SKM-1 (cell line): ENCODE results near the gene NEAT1.

Experiments used
- DNase-seq: peaks from one replicate; lab custom pipeline; 2025; ENCODE audit not compliant: unreplicated experiment; lab: John Stamatoyannopoulos, UW

Gene NEAT1

DNA sequence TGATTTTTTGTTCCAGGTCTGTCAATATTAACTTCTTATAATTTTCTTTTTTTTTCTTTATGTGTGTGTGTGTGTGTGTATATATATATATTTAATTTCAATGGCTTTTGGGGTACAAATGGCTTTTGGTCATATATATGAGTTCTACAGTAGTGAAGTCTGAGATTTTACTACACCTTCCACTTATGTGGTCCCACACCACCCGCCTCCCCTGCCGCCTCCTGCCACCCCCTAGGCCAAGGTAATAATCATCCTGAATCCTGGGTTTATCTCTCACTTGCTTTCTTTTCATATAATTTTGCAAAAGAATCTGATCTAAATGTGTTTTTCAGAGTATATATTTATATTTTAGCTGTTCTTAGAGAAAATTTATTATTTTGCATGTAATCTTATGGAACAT is 11.1 kb downstream of the NEAT1 start:
- no peak for DNase-seq

DNA sequence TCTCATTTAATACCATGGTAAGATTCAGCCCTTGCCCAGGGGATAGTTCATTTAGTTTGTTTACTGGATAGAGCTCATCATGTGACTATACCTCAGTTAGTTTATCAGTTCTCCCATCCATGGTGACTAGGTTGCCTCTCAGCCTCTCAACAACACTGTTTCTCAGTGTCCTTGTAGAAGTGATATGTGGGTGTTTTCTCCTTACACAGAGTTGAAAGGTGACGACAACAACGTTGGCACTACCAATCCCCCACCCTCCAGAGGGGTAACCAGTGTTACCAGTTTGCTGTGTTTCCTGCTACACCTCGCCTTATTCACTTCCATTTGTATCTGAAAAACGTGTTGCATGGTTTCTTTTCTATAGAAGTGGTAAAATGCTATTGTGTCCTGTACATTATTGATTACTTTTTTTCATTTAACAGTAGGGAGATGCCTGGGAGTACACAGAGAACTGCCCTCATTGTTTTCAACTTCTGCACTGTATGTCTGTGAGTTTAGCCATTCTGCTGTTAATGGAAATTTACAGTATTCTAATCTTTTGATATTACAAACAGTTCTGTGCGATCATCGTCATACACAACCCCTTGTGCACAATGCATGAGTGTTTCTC is 11.6 kb downstream of the NEAT1 start:
- no peak for DNase-seq

DNA sequence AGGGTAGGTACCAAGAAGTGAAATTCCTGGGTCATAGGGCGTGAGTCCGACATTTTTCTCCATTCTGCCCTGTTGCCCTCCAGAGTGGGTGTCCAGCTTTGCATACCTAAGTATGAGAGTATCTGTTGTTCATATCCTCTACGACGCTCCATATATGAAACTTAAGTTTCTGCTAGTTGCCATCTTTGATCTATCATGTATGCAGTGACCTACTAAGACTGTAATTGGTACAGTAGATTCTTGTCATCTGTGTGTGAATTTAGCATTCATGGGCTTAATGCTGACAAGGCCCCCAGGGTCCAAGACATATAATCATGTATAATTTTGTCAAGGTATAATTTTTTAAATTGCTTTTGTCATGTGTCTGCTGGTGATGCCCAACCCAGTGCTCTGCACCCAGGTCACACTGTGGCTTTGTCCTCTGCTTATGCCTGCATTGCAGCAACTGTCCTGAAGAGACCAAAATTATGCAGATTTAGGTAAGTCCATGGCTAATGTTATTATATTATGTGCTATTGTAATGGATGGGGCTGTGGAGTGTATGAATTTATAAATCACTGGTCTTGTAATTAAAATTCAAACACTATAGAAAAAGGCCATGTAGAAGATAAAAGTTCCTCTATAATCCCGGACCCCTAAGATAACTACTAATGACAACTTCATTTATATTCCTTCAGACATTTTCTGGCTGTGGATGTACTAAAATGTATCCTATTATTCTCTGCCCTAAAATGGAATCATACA is 12.2 kb downstream of the NEAT1 start:
- no peak for DNase-seq

DNA sequence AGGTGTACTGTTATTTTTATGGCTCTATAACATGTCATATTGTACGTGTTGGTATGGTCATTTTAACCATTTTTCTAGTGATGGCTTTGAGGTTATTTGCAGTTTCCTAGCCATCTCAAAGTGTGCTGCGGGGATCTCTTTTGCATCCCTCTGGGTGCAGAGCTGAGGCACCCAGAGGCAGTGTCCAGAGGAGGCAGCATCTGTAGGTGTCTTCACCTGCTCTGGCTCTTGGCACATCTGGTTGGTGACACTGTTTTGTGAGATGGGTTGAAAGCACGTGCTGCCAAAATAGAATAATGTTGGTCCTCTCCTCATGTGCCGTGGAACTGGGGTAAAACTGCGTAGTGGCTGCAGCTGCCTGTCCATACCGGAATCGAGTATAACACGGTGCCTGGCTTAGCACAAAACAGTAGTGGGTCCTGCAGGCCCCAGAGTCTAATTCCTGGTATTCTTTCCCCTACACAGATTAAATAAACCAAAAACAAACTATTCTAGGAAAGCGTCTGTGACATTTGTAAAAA is 12.9 kb downstream of the NEAT1 start:
- no peak for DNase-seq

DNA sequence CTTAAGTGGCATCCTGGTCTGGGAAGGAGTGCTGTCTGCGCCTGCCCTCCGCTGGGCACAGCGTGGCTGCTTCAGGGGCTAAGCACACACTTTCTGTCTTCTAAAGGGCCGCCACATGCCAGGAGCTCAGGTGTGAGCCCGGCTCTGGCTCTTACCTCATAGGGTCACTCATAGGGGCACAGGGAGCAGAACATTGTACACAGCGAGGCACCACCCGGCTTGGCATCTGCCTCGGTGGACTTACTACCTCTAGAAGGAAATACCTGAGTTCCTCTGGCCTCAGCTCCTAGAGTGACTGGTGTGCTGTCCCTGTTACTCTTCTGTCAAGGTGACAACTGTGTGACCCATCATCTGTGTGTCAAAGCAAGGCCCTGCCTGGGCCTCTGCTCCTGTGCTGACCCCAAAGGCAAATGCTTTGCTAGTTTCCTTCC is 13.4 kb downstream of the NEAT1 start:
- DNase-seq, result no peak

DNA sequence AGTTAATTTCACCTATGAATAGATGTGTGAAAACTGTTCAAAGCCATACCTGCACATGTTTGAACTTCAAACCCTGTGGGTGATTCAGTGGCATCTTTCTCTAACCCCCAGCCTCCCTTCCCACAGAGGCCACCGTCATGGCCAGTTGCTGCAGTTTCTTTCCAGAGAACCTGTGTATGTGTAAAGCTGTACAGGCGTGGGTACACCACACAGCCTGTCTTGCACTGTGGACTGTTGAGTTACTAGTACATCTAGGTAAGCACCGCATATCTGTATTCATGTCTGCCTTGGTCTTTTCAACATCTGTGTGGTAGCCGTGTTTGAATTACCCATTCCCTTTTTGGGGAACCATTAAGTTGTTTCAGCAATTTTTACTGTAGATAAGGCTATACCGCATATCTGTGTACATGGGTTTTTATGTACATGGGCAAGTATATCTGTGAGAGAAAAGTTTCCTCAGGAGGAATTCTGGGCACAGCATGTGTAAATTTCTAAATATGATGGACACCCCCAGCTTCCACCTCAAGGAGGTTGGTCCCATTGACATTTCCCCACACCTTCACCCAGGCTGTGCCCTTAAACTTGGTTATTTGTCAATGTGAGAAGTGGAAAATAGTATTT is 13.9 kb downstream of the NEAT1 start:
- no peak for DNase-seq

DNA sequence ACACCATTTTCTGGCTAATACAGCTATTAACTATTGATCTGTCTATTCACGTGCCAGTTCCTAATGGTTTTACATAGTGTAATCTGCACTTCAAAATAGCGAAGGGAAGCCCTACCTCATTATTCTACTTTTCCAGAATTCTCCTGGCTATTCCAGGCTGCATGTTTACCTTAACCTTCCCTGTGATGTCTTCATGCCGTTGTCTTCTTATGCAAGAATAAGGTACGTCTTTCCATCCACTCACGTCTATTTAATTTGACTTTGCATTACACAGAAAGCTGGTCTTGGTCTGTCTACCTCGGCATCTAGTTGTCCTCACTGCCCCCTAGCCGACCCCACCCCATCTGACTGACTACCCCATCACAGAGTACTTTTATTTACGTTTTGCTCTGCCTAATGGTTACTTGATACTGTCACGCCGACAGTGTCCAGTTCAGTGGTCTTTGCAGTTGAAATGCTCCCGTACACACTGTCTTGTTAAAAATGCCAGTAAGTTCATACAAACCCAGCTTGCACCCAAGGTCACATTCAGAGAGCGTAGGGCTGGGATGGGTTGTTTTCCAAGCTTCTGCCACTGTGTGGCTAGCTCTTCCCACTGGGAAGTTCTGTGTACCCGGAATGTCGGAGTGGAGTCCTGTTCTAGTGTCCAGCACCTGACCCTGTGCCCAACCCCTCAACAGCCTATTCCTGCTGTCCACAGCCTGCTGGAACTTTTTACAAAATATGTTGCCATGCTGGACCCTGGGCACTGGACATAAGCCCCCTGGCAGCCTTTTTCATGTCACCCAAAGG is 15.0 kb downstream of the NEAT1 start:
- no peak for DNase-seq

DNA sequence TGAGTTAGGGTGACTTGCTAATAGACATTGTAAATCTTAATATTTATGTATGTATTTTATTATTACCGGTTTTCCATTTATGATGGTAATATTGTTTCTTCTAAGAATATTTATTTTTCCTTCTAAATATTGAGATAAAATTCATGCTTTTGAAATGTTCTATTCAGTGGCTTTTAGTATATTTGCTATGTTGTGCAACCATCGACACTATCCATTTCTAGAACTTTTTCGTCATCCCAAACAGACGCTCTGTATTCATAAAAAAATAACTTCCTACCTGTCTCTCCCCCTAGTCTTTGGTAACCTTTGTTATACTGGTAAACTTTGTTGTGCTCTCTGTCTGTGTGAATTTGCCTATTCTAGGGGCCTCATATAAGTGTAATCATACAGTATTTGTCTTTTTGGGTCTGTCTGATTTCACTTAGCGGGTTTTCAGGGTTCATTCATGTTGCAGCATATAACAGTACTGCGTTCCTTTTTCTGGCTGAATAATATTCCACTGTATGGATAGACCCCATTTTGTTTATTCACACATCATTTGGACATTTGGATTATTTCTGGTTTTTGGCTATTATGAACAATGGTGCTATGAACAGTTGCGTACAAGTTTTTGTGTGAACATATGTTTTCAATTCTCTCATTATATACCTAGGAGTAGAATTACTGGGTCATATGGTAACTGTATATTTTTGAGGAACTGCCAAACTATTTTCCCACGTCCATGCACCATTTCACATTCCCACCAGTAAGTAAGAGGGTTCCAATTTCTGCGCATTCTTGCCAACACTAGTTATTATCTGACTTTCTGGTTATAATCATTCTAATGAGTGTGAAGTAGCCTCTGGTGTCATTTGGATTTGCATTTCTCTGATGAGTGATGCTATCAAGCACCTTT is 15.9 kb downstream of the NEAT1 start:
- no peak for DNase-seq

DNA sequence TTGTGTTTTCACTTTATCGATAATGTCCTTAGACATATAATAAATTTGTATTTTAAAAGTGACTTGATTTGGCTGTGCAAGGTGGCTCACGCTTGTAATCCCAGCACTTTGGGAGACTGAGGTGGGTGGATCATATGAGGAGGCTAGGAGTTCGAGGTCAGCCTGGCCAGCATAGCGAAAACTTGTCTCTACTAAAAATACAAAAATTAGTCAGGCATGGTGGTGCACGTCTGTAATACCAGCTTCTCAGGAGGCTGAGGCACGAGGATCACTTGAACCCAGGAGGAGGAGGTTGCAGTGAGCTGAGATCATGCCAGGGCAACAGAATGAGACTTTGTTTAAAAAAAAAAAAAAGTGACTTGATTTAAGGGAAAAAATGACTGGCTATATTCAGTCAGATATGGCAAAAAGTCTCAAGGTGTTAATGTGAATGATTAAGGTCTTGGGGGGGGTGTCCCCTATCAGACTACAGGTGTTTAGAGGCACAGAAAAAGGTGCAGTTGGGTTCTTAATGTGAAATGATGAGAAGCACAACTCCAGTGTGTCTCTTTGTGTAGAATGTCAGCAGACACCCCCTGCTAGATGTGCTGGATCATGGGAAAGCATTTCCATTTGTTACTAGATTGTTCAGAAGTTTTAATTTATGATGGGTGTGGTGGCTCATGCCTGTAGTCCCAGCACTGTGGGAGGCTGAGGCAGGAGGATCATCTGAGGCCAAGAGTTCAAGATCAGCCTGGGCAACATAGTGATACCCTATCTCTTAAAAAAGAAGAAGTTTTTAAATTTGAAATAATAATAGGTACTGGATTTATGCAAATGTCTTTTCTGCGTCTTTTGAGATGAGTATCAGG is 17.0 kb downstream of the NEAT1 start:
- DNase-seq, result no peak

DNA sequence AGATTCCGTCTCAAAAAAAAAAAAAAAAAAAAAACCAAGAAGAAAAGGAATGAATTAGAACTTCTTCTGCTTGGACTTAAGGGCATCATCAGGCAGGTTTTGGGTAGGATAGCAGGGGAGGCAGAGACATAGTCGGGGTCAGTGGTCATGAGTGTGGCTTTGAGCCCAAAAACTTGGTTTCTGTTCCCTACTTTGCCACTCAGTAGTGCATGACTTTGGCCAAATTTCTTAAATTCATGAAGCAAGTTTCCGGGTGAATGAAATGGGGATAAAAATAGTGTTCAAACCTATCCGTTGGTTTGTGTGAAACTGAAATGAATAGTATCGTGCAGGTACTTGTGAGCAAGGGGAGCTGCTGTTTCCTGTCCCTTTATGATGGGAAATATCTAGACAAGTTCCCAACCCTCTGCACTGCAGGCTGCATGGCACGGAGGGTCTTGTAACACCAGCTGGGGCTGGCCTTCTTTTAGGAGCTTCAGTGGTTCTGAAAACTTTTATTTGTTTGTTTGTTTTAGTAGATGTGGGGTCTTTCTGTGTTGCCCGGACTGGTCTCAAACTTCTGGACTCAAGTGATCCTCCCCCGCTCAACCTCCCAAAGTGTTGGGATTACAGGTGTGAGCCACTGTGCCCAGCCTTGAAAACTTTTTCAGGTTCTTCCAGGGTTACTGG is 18.4 kb downstream of the NEAT1 start:
- peak; percentile 51 for DNase-seq

DNA sequence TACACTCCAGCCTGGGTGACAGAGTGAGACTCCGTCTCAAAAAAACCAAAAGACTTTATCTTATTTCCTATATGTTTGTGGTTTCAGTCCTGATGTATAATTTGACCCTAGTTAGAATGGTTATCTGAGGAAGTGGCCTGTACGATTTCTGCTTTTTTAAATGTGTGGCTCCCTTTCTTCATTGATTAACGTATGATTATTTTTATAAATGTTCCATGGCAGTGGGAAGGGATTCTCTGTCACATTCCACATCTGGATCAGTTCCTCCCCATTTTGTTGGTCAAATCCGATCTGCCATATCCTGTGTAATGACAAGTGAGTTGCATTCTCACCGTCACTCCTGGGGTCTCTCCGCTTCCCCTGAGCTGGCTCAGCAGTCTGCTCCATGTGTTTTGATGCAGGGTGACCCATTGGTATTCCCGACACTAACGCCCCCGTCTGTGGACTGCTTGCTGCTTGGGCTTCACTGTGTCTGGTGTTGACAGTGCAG is 20.3 kb downstream of the NEAT1 start:
- no peak for DNase-seq

DNA sequence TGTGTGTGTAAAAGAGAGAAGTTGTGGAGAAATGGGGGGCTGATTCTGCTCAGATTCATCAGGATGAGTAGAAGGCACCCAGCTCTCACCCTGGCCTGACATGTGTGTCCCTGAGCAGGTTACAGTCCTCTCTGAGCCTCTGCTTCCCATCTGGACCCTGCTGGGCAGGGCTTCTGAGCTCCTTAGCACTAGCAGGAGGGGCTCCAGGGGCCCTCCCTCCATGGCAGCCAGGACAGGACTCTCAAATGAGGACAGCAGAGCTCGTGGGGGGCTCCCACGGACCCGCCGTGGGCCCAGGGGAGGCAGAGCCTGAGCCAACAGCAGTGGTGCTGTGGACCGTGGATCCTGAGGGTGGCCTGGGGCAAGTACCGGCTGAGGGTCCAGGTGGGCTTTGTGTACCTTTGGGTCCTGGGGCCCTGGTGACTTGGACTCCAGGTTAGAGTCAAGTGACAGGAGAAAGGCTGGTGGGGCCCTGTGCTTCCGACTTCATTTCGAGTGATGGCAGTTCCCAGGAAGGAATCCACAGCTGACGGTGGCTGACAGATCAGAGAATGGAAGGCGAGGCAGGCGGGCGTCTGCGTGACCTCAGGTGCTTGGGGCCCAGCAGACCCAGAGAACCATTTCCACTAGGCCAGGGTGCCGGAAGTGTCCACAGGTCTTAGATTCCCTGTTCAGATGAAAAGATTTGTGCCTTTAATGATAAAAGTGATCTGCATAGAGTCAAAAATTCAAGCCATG is 21.9 kb downstream of the NEAT1 start:
- no peak for DNase-seq

DNA sequence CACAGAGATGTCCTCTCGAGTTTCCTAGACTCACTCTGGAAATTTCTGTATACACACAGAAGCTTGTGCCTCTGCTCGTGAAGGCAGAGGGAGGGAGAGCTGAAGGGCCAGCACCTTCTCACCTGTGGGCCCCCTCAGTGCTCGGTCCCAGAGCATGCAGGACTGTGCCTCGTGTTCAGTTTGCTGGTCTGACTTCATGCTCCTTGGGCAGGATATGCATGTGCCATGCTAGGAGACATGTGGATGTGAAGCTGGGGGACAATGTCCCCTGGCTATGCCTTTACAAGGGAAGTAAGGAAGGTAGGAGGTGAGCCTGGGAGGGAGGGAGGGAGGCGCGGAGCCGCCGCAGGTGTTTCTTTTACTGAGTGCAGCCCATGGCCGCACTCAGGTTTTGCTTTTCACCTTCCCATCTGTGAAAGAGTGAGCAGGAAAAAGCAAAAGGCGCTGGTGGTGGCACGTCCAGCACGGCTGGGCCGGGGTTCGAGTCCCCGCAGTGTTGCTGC is 22.6 kb downstream of the NEAT1 start:
- no peak for DNase-seq

DNA sequence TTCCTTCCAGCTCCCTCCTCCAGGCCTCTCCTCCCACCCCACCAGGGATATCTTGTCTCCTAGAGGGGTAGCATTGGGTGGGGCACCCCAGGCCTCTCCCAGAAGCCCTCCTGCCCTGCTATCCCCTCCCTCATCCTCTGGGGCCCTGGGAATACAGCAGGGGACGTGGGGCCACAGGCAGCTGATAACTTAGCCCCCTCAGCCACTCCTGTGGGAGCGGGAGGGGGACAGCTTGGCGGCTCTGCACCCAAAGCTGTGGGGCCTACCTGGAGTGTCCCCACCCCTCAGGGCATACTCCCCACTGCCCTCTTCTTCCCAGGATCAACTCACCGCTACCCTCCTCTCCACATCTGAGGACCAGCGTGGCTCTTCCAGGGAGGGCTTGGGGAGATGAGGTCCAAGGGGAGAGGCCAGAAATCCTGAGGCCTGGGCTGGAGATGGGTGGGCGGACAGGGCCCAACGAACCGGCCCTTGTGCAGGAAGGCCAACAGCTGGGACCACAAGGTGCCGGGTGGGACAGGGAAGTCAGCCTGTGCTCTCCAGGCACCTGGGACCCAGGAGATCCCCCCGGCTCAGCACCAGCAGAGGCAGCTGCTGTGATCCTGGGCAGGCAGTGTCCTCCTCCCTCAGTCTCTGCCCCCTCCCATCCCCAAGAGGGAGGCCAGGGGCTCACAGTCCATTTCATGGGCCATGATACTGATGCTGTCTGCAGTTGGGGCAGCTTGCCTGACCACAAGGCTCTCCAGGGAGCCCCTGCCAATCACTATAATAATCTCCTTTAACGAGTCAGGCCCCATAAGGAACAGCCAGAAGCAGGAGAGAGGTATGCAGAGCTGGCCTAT is 23.2 kb downstream of the NEAT1 start:
- DNase-seq, result no peak

DNA sequence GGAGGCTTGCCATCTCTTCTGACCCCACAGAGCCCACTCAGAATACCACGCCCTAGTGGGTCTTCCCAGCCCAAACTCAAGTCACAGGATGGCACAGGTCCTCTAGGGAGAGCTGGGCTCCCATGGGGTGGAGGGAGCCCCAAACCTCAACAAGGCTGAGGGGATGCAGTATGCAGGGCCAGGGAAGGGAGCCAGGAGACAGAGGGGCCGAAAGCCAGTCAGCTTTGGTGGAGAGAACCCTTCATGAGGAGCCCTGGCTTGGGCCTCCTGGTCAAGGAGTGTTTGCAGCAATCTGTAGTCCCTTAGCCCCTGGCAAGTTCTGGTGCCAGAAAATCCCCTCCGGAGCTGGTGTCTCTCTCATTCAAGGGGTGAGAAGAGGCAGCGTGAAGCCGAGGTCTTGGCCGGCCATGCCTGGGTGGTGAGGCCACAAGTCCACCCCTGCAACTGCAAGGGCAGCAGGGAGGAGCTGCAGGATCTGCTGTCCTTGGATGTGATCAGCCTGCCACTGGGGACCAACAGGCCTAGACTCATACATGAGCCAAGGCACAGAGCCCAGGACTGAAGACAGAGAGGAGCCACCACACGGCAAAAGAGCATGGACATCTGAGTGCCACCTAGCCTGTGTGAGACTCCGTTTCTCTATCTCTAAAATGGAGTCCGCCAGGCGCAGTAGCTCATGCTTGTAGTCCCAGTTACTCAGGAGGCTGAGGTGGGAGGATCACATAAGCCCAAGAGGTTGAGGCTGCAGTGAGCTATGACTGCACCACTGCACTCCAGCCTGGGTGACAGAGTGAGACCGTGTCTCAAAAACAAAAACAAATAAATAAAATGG is 24.1 kb downstream of the NEAT1 start:
- no peak for DNase-seq

DNA sequence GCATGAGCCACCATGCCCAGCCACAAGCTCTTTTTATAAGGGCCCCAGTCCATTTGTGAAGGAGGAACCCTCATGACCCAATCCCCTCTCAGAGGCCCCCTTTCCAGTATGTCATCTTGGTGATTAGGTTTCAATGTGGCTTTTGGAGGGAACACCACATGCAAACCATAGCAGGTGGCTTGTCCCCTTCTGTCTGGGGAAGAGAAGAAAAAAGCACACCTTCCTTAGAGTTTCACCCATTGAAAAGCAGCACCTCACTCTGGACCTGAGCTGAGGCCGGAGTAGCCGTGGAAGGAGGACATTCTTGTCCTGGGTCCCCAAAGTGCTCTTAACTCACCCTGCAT is 25.4 kb downstream of the NEAT1 start:
- DNase-seq, result no peak
